HG03066 (cell line): ENCODE data around the gene ESRRA.

Experiments used
- ATAC-seq: cut with Tn5 transposase; IDR thresholded peaks from one replicate; pipeline ENCODE4 v1.9.1; 2021; ENCODE audit warnings: low read depth; ENCODE audit not compliant: unreplicated experiment

Gene ESRRA

GRCh38 chr11:64360448-64360921 lies 55.2 kb downstream of the ESRRA start:
- ATAC-seq, result no peak

GRCh38 chr11:64361659-64362058 lies 56.3 kb downstream of the ESRRA start:
- no peak for ATAC-seq

- ATAC-seq, result no peak
These were observed 57.0 kb downstream of the ESRRA start for GRCh38 chr11:64362339-64362738.

DNA sequence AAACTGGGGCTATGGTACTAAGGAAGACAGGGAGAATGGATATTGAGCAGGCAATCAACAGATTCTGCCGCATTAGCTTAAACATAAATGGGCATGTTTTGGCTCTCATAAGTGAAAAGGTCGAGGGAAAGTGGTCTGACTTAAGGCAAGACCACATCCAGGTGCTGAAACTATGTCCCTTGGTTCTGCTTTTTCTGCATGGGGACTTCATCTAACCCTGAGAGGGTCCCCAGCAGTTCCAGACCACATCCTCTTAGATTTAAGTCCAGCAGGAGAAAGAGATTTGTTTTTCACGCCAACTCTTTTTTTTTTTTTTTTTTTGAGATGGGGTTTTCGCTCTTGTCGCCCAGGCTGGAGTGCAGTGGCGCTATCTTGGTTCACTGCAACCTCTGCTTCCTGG lies 59.1 kb downstream of the ESRRA start:
- no peak for ATAC-seq

DNA sequence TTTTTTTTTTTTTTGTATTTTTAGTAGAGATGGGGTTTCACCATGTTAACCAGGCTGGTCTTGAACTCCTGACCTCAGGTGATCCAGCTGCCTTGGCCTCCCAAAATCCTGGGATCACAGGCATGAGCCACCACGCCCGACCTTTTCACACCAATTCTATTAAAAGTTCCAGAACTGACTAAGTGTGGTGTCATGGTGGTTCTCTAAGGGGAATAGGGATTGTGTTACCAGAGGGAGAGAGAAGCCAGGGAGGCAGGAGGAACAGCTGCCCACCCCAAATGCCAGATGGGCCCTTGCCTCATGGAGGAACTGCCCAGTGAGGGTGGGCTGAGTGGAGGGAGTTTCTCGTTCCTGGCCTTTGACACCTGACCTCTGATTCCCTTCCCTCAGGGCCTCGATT lies 59.6 kb downstream of the ESRRA start:
- no peak for ATAC-seq
